Mesenchymal stem cell (in vitro differentiated cells and primary cell): ENCODE data around the gene RNF114.

ENCODE experiments used
- DNase-seq: peaks from one replicate; pipeline ENCODE4 v3.0.0-alpha.2; 2013
- H2AFZ ChIP-seq: one replicate; pipeline ENCODE4 v1.6.1; 2013; ENCODE audit warnings: low read depth, mild to moderate bottlenecking, control low read depth, inconsistent platforms, low read length, moderate library complexity
- H2AK5ac ChIP-seq: 2 replicates; pipeline ENCODE4 v1.6.1; 2013; ENCODE audit warnings: low read length, moderate library complexity, mild to moderate bottlenecking, inconsistent platforms; ENCODE audit not compliant: severe bottlenecking
- H2BK120ac ChIP-seq: one replicate; pipeline ENCODE4 v1.6.1; 2013; ENCODE audit warnings: low read depth, mild to moderate bottlenecking, inconsistent platforms, low read length, moderate library complexity
- H2BK12ac ChIP-seq, 2 experiments: one replicate each; pipeline ENCODE4 v1.6.1; 2013; ENCODE audit warnings: inconsistent platforms in 2 of 2, low read length in 2 of 2, mild to moderate bottlenecking in 2 of 2, moderate library complexity in 2 of 2, control low read depth in 1 of 2
- H2BK15ac ChIP-seq: one replicate; pipeline ENCODE4 v1.6.1; 2013; ENCODE audit warnings: mild to moderate bottlenecking, low read depth, inconsistent platforms; ENCODE audit not compliant: poor library complexity, severe bottlenecking
- H2BK5ac ChIP-seq: 2 replicates; pipeline ENCODE4 v1.6.1; 2013; ENCODE audit warnings: low read depth, mild to moderate bottlenecking, low read length, control low read depth, inconsistent platforms; ENCODE audit not compliant: poor library complexity, severe bottlenecking
- H3K14ac ChIP-seq, 2 experiments: one replicate each; pipeline ENCODE4 v1.6.1; 2013; ENCODE audit warnings: inconsistent platforms in 2 of 2, low read length in 2 of 2, control low read depth in 1 of 2, mild to moderate bottlenecking in 1 of 2, moderate library complexity in 1 of 2
- H3K18ac ChIP-seq, 2 experiments: one replicate each; pipeline ENCODE4 v1.6.1; 2013; ENCODE audit warnings: inconsistent platforms in 2 of 2, low read length in 2 of 2, control low read depth in 1 of 2, low read depth in 1 of 2, mild to moderate bottlenecking in 1 of 2
- H3K23ac ChIP-seq, 2 experiments: one replicate each; pipeline ENCODE4 v1.6.1; 2013; ENCODE audit warnings: inconsistent platforms in 2 of 2, low read length in 2 of 2, mild to moderate bottlenecking in 2 of 2, moderate library complexity in 2 of 2, control low read depth in 1 of 2
- H3K27ac ChIP-seq: 2 replicates; pipeline ENCODE4 v1.5.1; 2013; ENCODE audit warnings: mild to moderate bottlenecking, moderate library complexity, low read length, control low read depth, inconsistent platforms; ENCODE audit not compliant: poor library complexity, severe bottlenecking
- H3K27me3 ChIP-seq, 2 experiments: 2 replicates each; pipeline versions ENCODE4 v1.6.1 to v1.7.0; 2013; ENCODE audit warnings: low read length in 2 of 2, mild to moderate bottlenecking in 2 of 2, moderate library complexity in 2 of 2, control low read depth in 1 of 2, inconsistent platforms in 1 of 2; ENCODE audit not compliant: control insufficient read depth in 1 of 2, insufficient read depth in 1 of 2
- H3K36me3 ChIP-seq, 2 experiments: 2 replicates each; pipeline versions ENCODE4 v1.6.1 to v1.7.0; 2013; ENCODE audit warnings: low read length in 2 of 2, control low read depth in 1 of 2, inconsistent platforms in 1 of 2, low read depth in 1 of 2, mild to moderate bottlenecking in 1 of 2; ENCODE audit not compliant: insufficient read depth in 2 of 2, control insufficient read depth in 1 of 2
- H3K4ac ChIP-seq, 2 experiments: one replicate each; pipeline ENCODE4 v1.6.1; 2013; ENCODE audit warnings: inconsistent platforms in 2 of 2, low read length in 2 of 2, mild to moderate bottlenecking in 2 of 2, moderate library complexity in 2 of 2, control low read depth in 1 of 2, low read depth in 1 of 2
- H3K4me1 ChIP-seq: 2 replicates; pipeline ENCODE4 v1.6.1; 2013; ENCODE audit warnings: low read depth, low read length, control low read depth; ENCODE audit not compliant: control insufficient read depth, insufficient read depth
- H3K4me2 ChIP-seq: 2 replicates; pipeline ENCODE4 v1.6.1; 2013; ENCODE audit warnings: low read length, mild to moderate bottlenecking, inconsistent platforms; ENCODE audit not compliant: poor library complexity, severe bottlenecking
- H3K4me3 ChIP-seq, 2 experiments: 2 replicates each; pipeline versions ENCODE4 v1.5.1 to v1.7.0; 2013; ENCODE audit warnings: low read length in 2 of 2, mild to moderate bottlenecking in 2 of 2, control low read depth in 1 of 2, low read depth in 1 of 2; ENCODE audit not compliant: insufficient read depth in 1 of 2
- H3K79me1 ChIP-seq: replicated peaks from 2 replicates; pipeline ENCODE4 v1.6.1; 2013; ENCODE audit warnings: mild to moderate bottlenecking, control low read depth, low read length, inconsistent platforms; ENCODE audit not compliant: poor library complexity, severe bottlenecking
- H3K9ac ChIP-seq: 2 replicates; pipeline ENCODE4 v1.7.0; 2013; ENCODE audit warnings: mild to moderate bottlenecking, low read length, moderate library complexity
- H3K9me3 ChIP-seq: 2 replicates; pipeline ENCODE4 v1.7.0; 2013; ENCODE audit warnings: mild to moderate bottlenecking, low read length; ENCODE audit not compliant: control insufficient read depth
- H4K8ac ChIP-seq: one replicate; pipeline ENCODE4 v1.6.1; 2013; ENCODE audit warnings: inconsistent platforms, mild to moderate bottlenecking, low read length, moderate library complexity
- H4K91ac ChIP-seq: one replicate; pipeline ENCODE4 v1.6.1; 2013; ENCODE audit warnings: mild to moderate bottlenecking, low read length, inconsistent platforms
- WGBS: methylation state at CpG from one replicate; pipeline ENCODE4 v1.1.7; 2013; ENCODE audit warnings: mixed read lengths; 5-methylcytosine and 5-hydroxymethylcytosine counted together

Gene RNF114

DNA sequence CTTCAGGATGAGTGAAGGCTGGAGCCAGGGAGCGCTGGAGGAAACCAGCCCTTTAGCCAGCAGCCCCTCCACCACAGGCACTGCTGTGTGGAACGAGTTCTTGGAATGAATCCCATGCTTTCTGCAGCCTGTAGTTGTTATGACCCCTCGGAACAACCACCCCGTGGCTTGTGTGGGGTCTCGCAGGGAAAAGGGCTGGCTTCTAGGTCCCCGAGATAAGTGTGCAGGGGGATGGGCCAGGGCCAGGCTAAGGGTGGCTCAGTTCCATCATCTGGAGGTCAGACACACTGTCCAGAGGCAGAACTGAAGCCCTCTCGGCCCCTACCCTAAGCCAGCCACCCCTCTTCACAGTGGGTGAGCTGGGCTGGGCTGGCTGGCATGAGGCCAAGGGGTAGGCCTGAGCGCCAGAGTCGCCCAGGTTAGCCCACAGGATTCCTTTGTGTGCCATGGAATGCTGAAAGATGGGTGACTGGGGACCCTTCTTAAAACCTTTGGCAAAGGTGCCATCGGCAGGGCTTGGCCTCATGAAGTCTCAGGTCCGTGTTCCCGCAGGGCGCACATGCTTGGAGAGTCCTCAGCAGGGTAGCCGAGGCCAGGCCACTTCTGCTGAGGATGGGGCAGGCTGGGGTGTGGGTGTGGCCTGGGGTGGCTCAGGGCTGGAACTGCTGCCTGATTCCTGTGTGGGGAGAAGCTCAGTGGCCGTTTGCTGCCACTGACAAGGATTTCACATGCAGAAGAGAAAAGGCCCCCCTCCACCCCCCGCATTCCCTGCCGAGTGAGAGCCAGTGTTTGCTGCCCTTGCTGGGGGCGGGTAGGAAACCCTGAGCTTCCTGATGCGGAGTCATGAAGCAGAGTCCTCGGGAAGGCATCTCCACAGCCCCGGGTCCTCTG, 45.5 kb upstream of the RNF114 start:
- H3K27me3 ChIP-seq = no peaks in the 10 kb centered on the region
- H4K8ac ChIP-seq = peak overlapping the region; percentile 58
- H3K4ac ChIP-seq = no peak overlapping the region
- no peak for DNase-seq
- no peak overlapping the region for H3K27ac ChIP-seq
- H3K79me1 ChIP-seq = peaks cover 21% of the 10 kb centered on the region
- H3K4me3 ChIP-seq = no peak overlapping the region
- H2BK15ac ChIP-seq = no peak overlapping the region
- peak overlapping the region; percentile 84 for H2AK5ac ChIP-seq
- H3K4me2 ChIP-seq = no peak overlapping the region
- no peak overlapping the region for H2AFZ ChIP-seq
- no peak overlapping the region for H3K14ac ChIP-seq
- H3K4me1 ChIP-seq = peaks cover 56% of the 10 kb centered on the region
- H2BK120ac ChIP-seq = no peak overlapping the region
- H3K36me3 ChIP-seq = peaks cover 27 to 45% of the 10 kb centered on the region in 2 experiments
- H3K9ac ChIP-seq = no peak overlapping the region
- no peak overlapping the region for H2BK5ac ChIP-seq
- WGBS = 71% methylated on average over 20 of the region's 21 CpGs
- H3K9me3 ChIP-seq = no peaks in the 10 kb centered on the region
- H3K18ac ChIP-seq = no peak overlapping the region
- no peak overlapping the region for H3K23ac ChIP-seq
- H2BK12ac ChIP-seq = peak overlapping the region in 1 of 2 experiments; percentile 33
- H4K91ac ChIP-seq = peak overlapping the region; percentile 15

GRCh38 chr20:49891476-49892110, 44.6 kb upstream of the RNF114 start:
- H2AFZ ChIP-seq = no peak overlapping the region
- no peak overlapping the region for H4K8ac ChIP-seq
- peak overlapping the region; percentile 91 for H2AK5ac ChIP-seq
- H2BK15ac ChIP-seq = no peak overlapping the region
- no peak overlapping the region for H2BK5ac ChIP-seq
- no peaks in the 10 kb centered on the region for H3K9me3 ChIP-seq
- peak overlapping the region in 1 of 2 experiments; percentile 6 for H2BK12ac ChIP-seq
- DNase-seq = no peak
- no peak overlapping the region for H3K4me2 ChIP-seq
- no peak overlapping the region for H4K91ac ChIP-seq
- no peak overlapping the region for H3K4ac ChIP-seq
- no peaks in the 10 kb centered on the region for H3K27me3 ChIP-seq
- H3K18ac ChIP-seq = no peak overlapping the region
- H3K27ac ChIP-seq = no peak overlapping the region
- H3K14ac ChIP-seq = no peak overlapping the region
- peaks cover 51% of the 10 kb centered on the region for H3K4me1 ChIP-seq
- H3K4me3 ChIP-seq = no peak overlapping the region
- whole genome bisulfite sequencing = 93% methylated on average over 13 of the region's 13 CpGs
- peaks cover 19 to 37% of the 10 kb centered on the region in 2 experiments for H3K36me3 ChIP-seq
- H2BK120ac ChIP-seq = no peak overlapping the region
- H3K23ac ChIP-seq = no peak overlapping the region
- no peak overlapping the region for H3K9ac ChIP-seq
- peaks cover 21% of the 10 kb centered on the region for H3K79me1 ChIP-seq

DNA sequence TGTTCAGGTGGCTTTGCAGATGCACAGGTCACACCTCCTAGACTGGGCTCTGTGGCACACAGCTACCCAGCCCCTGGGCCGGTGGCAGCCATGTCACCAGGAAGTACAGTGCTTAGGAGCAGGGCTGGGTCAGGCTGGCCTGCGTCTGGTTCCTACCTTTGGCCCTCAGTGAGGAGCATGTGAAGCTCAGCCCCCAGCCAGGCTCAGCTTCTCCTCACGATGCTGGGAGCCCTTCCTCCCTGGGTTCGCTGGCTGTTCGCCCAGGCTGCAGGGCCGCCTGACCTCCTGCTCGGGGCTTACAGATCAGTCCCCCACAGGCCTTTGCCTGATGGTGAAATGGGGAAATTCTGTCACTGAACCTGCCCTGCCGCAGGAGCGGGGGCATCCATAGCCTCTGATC, 43.9 kb upstream of the RNF114 start:
- no peak for DNase-seq
- H3K4me2 ChIP-seq = no peak overlapping the region
- no peak overlapping the region for H3K4ac ChIP-seq
- H3K27me3 ChIP-seq = no peaks in the 10 kb centered on the region
- no peak overlapping the region for H4K8ac ChIP-seq
- H2BK120ac ChIP-seq = no peak overlapping the region
- H3K4me3 ChIP-seq = no peak overlapping the region
- WGBS = 93% methylated on average over 9 of the region's 9 CpGs
- no peak overlapping the region for H2AK5ac ChIP-seq
- H3K36me3 ChIP-seq = peaks cover 14 to 31% of the 10 kb centered on the region in 2 experiments
- peak overlapping the region; percentile 48 for H3K9ac ChIP-seq
- H3K4me1 ChIP-seq = peaks cover 45% of the 10 kb centered on the region
- H2AFZ ChIP-seq = no peak overlapping the region
- H2BK15ac ChIP-seq = no peak overlapping the region
- H3K18ac ChIP-seq = peak overlapping the region in 1 of 2 experiments; percentile 18
- H2BK12ac ChIP-seq = no peak overlapping the region
- peaks cover 22% of the 10 kb centered on the region for H3K79me1 ChIP-seq
- no peak overlapping the region for H4K91ac ChIP-seq
- no peak overlapping the region for H2BK5ac ChIP-seq
- no peak overlapping the region for H3K23ac ChIP-seq
- no peak overlapping the region for H3K14ac ChIP-seq
- no peaks in the 10 kb centered on the region for H3K9me3 ChIP-seq
- no peak overlapping the region for H3K27ac ChIP-seq

DNA sequence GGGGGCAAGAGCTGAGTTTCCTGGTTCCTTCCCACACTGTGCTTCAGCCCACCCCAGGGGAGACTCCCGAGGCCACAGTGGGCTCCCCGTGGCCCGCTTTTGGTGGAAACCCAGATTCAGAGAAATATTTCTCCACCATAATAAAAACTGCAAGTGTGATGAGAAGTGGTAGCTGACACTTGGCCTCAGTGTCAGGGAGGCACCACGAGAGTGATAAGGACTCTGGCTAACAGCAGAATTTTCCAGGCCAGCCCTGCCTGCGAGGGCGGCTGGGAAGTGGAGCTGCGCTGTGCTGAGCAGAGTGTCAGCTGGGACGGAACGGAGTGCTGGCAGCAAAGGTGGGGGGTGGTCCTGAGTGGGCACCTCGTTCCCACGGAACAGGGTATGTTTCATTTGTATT, 43.4 kb upstream of the RNF114 start:
- Histone ChIP-seq H3K23ac (no peak overlapping the region), H4K8ac (no peak overlapping the region), H3K14ac (no peak overlapping the region), H3K18ac (no peak overlapping the region), H2BK5ac (no peak overlapping the region), H3K9ac (peak overlapping the region; percentile 48), H2BK15ac (no peak overlapping the region), H3K27ac (no peak overlapping the region), H3K79me1 (peaks cover 24% of the 10 kb centered on the region), H3K4ac (no peak overlapping the region), H3K4me3 (peak overlapping the region in 1 of 2 experiments; percentile 30), H2BK120ac (no peak overlapping the region), H2AFZ (no peak overlapping the region), H2AK5ac (peak overlapping the region; percentile 9), H3K4me2 (no peak overlapping the region), H3K36me3 (peaks cover 14 to 25% of the 10 kb centered on the region in 2 experiments), H4K91ac (no peak overlapping the region), H2BK12ac (no peak overlapping the region), H3K9me3 (no peaks in the 10 kb centered on the region), H3K4me1 (peaks cover 39% of the 10 kb centered on the region), H3K27me3 (no peaks in the 10 kb centered on the region)
- no peak for DNase-seq
- WGBS = 66% methylated on average over 3 of the region's 11 CpGs
